Thyroid gland (tissue), 4 donors: ENCODE results near the gene CHRNB1.

Experiments
- POLR2A ChIP-seq, 2 donors: fragments of 450-650 bp; IDR thresholded peaks; one replicate each; pipeline ENCODE4 v1.6.1; 2017; ENCODE audit warnings: antibody characterized with exemption in 2 of 2, mild to moderate bottlenecking in 2 of 2, moderate library complexity in 1 of 2
- TF ChIP-seq, protein P1 (sequence below), 6 experiments: fragments of 200-600 bp in 3 of 6; fragments of 450-650 bp in 3 of 6; sonication (generic) in 3 of 6; IDR thresholded peaks; one replicate each; pipeline ENCODE4 v1.5.1; 2016 to 2019; ENCODE audit warnings: antibody characterized with exemption in 6 of 6, mild to moderate bottlenecking in 2 of 6, inconsistent platforms in 1 of 6, moderate library complexity in 1 of 6

DNA sequence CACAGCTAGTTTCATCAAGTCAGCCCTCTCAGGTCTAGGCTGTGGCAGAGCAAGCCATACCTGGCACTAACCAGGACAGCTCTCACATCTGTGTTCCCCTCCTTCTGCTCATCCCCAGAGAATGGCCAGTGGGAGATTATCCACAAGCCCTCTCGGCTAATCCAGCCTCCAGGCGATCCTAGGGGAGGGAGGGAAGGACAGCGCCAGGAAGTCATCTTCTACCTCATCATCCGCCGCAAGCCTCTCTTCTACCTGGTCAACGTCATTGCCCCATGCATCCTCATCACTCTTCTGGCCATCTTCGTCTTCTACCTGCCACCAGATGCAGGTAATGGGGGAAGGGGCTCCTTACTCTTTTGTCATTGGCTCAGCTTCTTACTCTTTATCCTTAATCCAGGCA lies 3.6 kb downstream of the CHRNB1 start:
- TF ChIP-seq, protein P1, sequence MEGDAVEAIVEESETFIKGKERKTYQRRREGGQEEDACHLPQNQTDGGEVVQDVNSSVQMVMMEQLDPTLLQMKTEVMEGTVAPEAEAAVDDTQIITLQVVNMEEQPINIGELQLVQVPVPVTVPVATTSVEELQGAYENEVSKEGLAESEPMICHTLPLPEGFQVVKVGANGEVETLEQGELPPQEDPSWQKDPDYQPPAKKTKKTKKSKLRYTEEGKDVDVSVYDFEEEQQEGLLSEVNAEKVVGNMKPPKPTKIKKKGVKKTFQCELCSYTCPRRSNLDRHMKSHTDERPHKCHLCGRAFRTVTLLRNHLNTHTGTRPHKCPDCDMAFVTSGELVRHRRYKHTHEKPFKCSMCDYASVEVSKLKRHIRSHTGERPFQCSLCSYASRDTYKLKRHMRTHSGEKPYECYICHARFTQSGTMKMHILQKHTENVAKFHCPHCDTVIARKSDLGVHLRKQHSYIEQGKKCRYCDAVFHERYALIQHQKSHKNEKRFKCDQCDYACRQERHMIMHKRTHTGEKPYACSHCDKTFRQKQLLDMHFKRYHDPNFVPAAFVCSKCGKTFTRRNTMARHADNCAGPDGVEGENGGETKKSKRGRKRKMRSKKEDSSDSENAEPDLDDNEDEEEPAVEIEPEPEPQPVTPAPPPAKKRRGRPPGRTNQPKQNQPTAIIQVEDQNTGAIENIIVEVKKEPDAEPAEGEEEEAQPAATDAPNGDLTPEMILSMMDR (IDR thresholded peaks at IDR 0.05) = no peak
- no peak for TF ChIP-seq POLR2A (IDR thresholded peaks at IDR 0.05)
